Transverse colon (tissue), 4 donors: ENCODE measurements around the gene SLC37A3. TPM values are rescaled to one million over a fixed set of nuclear protein-coding genes. Genes with fewer than 3 reads are reported as not detected.
"Not testable (repeated sequence)": the region's sequence is repeated elsewhere in the genome, so short reads cannot be mapped to it uniquely, and the experiment has no call there.

Experiments used
- DNase-seq: peaks from one replicate; pipeline ENCODE4 v3.0.0-alpha.2; 2019
- H3K27ac ChIP-seq, 4 donors: fragments of 200-600 bp; sonication (generic); 2 replicates each; pipeline ENCODE4 v1.5.1; 2016 to 2018; ENCODE audit warnings: inconsistent platforms in 4 of 4
- H3K27me3 ChIP-seq: fragments of 200-600 bp; sonication (generic); 2 replicates; pipeline ENCODE4 v1.5.1; 2017; ENCODE audit warnings: inconsistent platforms
- H3K36me3 ChIP-seq, 4 donors: fragments of 200-600 bp; sonication (generic); 2 replicates each; pipeline ENCODE4 v1.5.1; 2017 to 2019; ENCODE audit warnings: inconsistent platforms in 4 of 4
- H3K4me1 ChIP-seq, 4 donors: fragments of 200-600 bp; sonication (generic); 2 replicates each; pipeline ENCODE4 v1.5.1; 2017 to 2020; ENCODE audit warnings: inconsistent platforms in 4 of 4
- H3K4me3 ChIP-seq, 4 donors: fragments of 200-600 bp; sonication (generic); 1 replicate in 1 of 4; 2 replicates in 3 of 4; pipeline versions ENCODE4 v1.5.1 to v1.6.1; 2017 to 2019; ENCODE audit warnings: inconsistent platforms in 4 of 4
- H3K9me3 ChIP-seq, 2 donors: fragments of 200-600 bp; sonication (generic); 2 replicates each; pipeline ENCODE4 v1.5.1; 2017 to 2019; ENCODE audit warnings: inconsistent platforms in 2 of 2
- EP300 ChIP-seq: sonication (generic); formaldehyde crosslinking; IDR thresholded peaks from one replicate; pipeline ENCODE4 v1.6.1; 2017; ENCODE audit warnings: antibody characterized with exemption, low read depth
- POLR2A ChIP-seq: fragments of 450-650 bp; IDR thresholded peaks from one replicate; pipeline ENCODE4 v1.6.1; 2016; ENCODE audit warnings: antibody characterized with exemption, mild to moderate bottlenecking, moderate library complexity
- POLR2AphosphoS5 ChIP-seq, 3 donors: sonication (generic); formaldehyde crosslinking; IDR thresholded peaks; one replicate each; pipeline ENCODE4 v1.6.1; 2016; ENCODE audit warnings: antibody characterized with exemption in 3 of 3
- WGBS, 2 donors: methylation state at CpG; one replicate each; pipeline ENCODE4 v1.1.5; 2018; ENCODE audit warnings: low coverage in 1 of 2; 5-methylcytosine and 5-hydroxymethylcytosine counted together
- in situ Hi-C, 4 donors: fragments of 200-750 bp; cut with MboI; loops; one replicate each; pipeline versions ENCODE4 v1.15.0 to v1.15.1; 2017; ENCODE audit warnings: low sequenced_read_pairs in 3 of 4, low pct_ligation_motif_present in 1 of 4, low pct_unique_long_range_greater_than_20kb in 1 of 4
- intact Hi-C: fragments of 100-400 bp; cut with DNase I; formaldehyde crosslinking; loops from one replicate; pipeline ENCODE4 v1.15.1; 2023; ENCODE audit warnings: low total_unique reads
- total RNA-seq, 4 donors: library from RNA; depleted of rRNA; stranded (reverse); fragments of >200 nt; gene quantifications; one replicate each; pipeline ENCODE4 v1.1.0, GENCODE V29; 2016
- TF ChIP-seq, protein P1 (sequence below), 5 experiments: fragments of 200-600 bp in 3 of 5; fragments of 450-650 bp in 2 of 5; sonication (generic) in 3 of 5; IDR thresholded peaks; 1 replicate in 2 of 5; 2 replicates in 3 of 5; pipeline ENCODE4 v1.5.1; 2016 to 2017; ENCODE audit warnings: antibody characterized with exemption in 5 of 5, inconsistent platforms in 3 of 5, mild to moderate bottlenecking in 2 of 5, moderate library complexity in 1 of 5

SLC37A3 gene
- total RNA-seq, 4 donors from 2014 or later, result 34.8 to 132 (median 76.0) TPM

DNA sequence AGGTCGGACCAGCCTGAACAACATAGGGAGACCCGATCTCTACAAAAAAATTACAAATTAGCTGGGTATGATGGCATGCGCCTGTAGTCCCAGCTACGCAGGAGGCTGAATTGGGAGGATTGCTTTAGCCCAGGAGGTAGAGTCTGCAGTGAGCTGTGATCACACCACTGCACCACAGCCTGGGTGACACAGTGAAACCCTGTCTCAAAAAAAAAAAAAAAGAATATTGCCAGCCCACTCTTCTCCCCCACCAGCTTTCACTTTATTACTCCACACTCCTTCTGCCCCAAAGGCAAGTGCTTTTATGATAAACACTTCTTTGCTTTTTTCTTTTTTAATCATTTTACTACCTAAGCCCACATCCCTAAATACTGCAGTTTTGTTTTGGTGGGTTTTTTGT, 20.3 kb upstream of the SLC37A3 start:
- intact Hi-C loops (no loop called here), in situ Hi-C loops (no loop called here)
- H3K27ac ChIP-seq, result no peak overlapping the region
- no peaks in the 10 kb centered on the region for H3K9me3 ChIP-seq
- TF ChIP-seq POLR2AphosphoS5 (IDR thresholded peaks at IDR 0.05), result no peak
- TF ChIP-seq EP300, result no peak
- no peak for TF ChIP-seq POLR2A
- TF ChIP-seq, protein P1, sequence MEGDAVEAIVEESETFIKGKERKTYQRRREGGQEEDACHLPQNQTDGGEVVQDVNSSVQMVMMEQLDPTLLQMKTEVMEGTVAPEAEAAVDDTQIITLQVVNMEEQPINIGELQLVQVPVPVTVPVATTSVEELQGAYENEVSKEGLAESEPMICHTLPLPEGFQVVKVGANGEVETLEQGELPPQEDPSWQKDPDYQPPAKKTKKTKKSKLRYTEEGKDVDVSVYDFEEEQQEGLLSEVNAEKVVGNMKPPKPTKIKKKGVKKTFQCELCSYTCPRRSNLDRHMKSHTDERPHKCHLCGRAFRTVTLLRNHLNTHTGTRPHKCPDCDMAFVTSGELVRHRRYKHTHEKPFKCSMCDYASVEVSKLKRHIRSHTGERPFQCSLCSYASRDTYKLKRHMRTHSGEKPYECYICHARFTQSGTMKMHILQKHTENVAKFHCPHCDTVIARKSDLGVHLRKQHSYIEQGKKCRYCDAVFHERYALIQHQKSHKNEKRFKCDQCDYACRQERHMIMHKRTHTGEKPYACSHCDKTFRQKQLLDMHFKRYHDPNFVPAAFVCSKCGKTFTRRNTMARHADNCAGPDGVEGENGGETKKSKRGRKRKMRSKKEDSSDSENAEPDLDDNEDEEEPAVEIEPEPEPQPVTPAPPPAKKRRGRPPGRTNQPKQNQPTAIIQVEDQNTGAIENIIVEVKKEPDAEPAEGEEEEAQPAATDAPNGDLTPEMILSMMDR (IDR thresholded peaks at IDR 0.05), result no peak
- WGBS, 2 donors, result 59 to 60% methylated on average over 3 to 4 of the region's 4 CpGs
- H3K4me3 ChIP-seq, result no peak overlapping the region
- peaks cover 0 to 7% (median 2%) of the 10 kb centered on the region in 4 donors for H3K4me1 ChIP-seq
- no peak for DNase-seq
- H3K36me3 ChIP-seq, result no peaks in the 10 kb centered on the region
- H3K27me3 ChIP-seq, result no peaks in the 10 kb centered on the region

DNA sequence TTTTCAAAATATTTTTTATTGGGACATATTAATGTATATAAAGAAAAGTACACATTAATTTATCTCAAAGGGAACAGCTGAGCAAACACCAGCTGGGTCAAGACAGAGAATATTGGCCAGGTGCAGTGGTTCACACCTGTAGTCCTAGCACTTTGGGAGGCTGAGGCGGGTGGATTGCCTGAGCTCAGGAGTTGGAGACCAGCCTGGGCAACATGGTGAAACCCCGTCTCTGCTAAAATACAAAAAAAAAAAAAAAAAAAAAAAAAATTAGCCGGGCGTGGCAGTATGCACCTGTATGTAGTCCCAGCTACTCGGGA, 19.8 kb upstream of the SLC37A3 start:
- H3K36me3 ChIP-seq, H3K27me3 ChIP-seq, H3K9me3 ChIP-seq, in situ Hi-C loops, H3K4me3 ChIP-seq, intact Hi-C loops, H3K4me1 ChIP-seq, H3K27ac ChIP-seq: not testable (repeated sequence)
- WGBS, 2 donors, result 65 to 83% methylated on average over 2 to 5 of the region's 5 CpGs
- peak; percentile 53 to 81 (median 64) for TF ChIP-seq POLR2AphosphoS5 (IDR thresholded peaks at IDR 0.05)
- peak; percentile 34 for DNase-seq

DNA sequence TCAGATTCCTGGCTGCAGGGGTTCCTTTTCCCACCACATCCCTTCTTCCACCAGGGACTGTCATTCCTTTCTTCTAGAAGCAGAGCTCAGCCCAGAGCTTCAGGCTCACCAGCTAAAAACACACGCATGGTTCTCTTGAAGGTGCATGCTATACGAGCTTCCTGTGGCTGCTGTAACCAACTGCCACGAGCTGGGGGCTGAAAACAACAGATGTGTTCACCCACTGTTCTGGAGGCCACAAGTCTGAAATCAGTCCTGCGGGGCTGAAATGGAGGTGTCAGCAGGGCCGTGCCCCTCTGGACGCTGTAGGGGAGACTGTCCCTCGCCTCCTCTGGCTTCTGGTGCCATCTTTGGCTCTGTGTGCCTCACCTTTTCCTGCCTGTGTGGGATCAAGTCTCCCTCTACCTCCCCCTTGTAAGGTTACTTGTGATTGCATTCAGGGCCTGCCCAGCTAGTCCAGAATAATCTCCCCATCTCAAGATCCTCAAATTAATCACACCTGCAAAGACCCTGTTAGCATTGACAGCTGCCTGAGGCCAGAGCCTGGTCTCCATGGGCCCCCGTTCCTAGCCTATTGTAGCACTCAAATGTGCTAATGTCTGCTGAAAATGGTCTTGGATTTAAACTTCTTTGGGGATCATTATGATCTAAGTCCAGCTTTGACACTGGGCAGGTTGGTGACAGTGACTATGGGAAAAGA, 19.3 kb upstream of the SLC37A3 start:
- H3K9me3 ChIP-seq, result no peaks in the 10 kb centered on the region
- WGBS, 2 donors, result 65 to 66% methylated on average over 2 to 8 of the region's 8 CpGs
- H3K27ac ChIP-seq, result no peak overlapping the region
- in situ Hi-C loops, result no loop called here
- H3K27me3 ChIP-seq, result no peaks in the 10 kb centered on the region
- no peak for DNase-seq
- H3K4me3 ChIP-seq, result no peak overlapping the region
- intact Hi-C loops, result no loop called here
- no peaks in the 10 kb centered on the region for H3K36me3 ChIP-seq
- peaks cover 0 to 7% (median 2%) of the 10 kb centered on the region in 4 donors for H3K4me1 ChIP-seq
- TF ChIP-seq POLR2A (no peak), EP300 (no peak), POLR2AphosphoS5 (IDR thresholded peaks at IDR 0.05) (no peak)
- TF ChIP-seq, protein P1 (IDR thresholded peaks at IDR 0.05), result no peak

DNA sequence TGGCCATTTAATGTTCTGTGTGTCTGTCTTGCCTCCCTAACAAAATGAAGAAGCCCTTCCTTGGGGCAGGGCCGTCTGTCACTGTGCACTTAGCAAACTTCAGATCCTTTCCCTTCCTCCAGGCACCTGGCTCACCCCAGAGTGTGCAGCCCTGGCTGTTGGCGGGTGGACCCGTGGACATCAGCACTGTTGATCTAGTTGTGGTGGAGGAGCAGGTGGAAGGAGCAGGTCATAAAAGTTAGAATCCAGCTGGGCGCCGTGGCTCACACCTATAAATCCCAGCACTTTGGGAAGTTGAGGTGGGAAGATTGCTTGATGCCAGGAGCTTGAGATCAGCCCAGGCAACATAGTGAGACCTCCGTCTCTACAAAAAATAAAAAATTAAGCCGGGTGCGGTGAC, 18.2 kb upstream of the SLC37A3 start:
- no peaks in the 10 kb centered on the region for H3K27me3 ChIP-seq
- intact Hi-C loops, result no loop called here
- WGBS, 2 donors, result 50 to 72% methylated on average over 6 to 8 of the region's 8 CpGs
- DNase-seq, result peak; percentile 42
- H3K9me3 ChIP-seq, result no peaks in the 10 kb centered on the region
- H3K4me3 ChIP-seq, result no peak overlapping the region
- no peaks in the 10 kb centered on the region for H3K36me3 ChIP-seq
- H3K27ac ChIP-seq, result peak overlapping the region in 1 of 4 donors; percentile 33
- peaks cover 0 to 7% (median 2%) of the 10 kb centered on the region in 4 donors for H3K4me1 ChIP-seq
- in situ Hi-C loops, result no loop called here
- peak; percentile 33 to 72 (median 36) for TF ChIP-seq POLR2AphosphoS5 (IDR thresholded peaks at IDR 0.05)
- no peak for TF ChIP-seq POLR2A
- TF ChIP-seq, protein P1 (IDR thresholded peaks at IDR 0.05), result no peak
- TF ChIP-seq EP300, result no peak

DNA sequence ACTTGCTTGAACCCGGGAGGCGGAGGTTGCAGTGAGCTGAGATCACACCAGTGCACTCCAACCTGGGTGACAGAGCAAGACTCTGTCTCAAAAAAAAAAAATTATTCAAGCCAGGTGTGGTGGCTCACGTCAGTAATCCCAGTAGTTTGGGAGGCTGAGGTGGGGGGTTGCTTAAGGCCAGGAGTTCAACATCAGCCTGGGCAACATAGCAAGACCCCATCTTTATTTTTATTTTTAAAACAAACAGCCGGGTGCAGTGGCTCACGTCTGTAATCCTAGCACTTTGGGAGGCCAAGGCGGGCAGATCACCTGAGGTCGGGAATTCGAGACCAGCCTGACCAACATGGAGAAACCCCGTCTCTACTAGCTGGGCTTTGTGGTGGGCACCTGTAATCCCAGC, 17.5 kb upstream of the SLC37A3 start:
- H3K4me1 ChIP-seq, DNase-seq, H3K36me3 ChIP-seq, in situ Hi-C loops, intact Hi-C loops, H3K9me3 ChIP-seq, H3K4me3 ChIP-seq, H3K27me3 ChIP-seq: not testable (repeated sequence)
- H3K27ac ChIP-seq, result peak overlapping the region in 1 of 4 donors; percentile 33
- WGBS, 2 donors, result 88 to 90% methylated on average over 2 to 9 of the region's 9 CpGs
